ENCODE data around the gene ANKK1.

DNA sequence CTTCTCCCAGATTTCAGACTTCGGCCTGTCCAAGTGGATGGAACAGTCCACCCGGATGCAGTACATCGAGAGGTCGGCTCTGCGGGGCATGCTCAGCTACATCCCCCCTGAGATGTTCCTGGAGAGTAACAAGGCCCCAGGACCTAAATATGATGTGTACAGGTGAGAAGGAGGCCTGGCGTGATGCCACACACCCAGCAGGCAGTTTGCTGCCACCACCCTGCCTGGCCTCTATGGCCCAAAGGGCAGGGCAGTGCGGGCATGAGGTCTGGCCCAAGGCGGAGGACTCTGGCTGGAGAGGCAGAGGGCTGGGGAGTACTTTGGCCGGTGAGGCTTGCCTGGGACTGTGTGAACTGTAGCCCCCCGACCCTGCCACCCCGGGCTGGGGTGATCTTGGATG lies 7.3 kb downstream of the ANKK1 start:
- TF ChIP-seq POLR2AphosphoS5 (IDR thresholded peaks at IDR 0.05) (no peak), EP300 (IDR thresholded peaks at IDR 0.05) (no peak), POLR2A (IDR thresholded peaks at IDR 0.05) (no peak)
- TF ChIP-seq, protein P1, sequence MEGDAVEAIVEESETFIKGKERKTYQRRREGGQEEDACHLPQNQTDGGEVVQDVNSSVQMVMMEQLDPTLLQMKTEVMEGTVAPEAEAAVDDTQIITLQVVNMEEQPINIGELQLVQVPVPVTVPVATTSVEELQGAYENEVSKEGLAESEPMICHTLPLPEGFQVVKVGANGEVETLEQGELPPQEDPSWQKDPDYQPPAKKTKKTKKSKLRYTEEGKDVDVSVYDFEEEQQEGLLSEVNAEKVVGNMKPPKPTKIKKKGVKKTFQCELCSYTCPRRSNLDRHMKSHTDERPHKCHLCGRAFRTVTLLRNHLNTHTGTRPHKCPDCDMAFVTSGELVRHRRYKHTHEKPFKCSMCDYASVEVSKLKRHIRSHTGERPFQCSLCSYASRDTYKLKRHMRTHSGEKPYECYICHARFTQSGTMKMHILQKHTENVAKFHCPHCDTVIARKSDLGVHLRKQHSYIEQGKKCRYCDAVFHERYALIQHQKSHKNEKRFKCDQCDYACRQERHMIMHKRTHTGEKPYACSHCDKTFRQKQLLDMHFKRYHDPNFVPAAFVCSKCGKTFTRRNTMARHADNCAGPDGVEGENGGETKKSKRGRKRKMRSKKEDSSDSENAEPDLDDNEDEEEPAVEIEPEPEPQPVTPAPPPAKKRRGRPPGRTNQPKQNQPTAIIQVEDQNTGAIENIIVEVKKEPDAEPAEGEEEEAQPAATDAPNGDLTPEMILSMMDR (IDR thresholded peaks at IDR 0.05) = no peak

Data from stomach (tissue), 4 donors.